GM18507 (cell line): Measurements from ENCODE around the gene SLC1A7.
A peak's percentile ranks its signal among the peaks of the same experiment; 100 is the strongest.
"Not testable (repeated sequence)": the region's sequence is repeated elsewhere in the genome, so short reads cannot be mapped to it uniquely, and the experiment has no call there.

Experiments used
- DNase-seq: peaks from one replicate; pipeline ENCODE4 v3.0.0; 2011; ENCODE audit warnings: low read depth; ENCODE audit not compliant: insufficient read length; ENCODE audit errors: extremely low spot score
- FAIRE-seq: peaks from 2 replicates; lab custom pipeline; 2011; peaks lifted over from hg19 to GRCh38; lab: Jason Lieb, UNC

SLC1A7 gene

GRCh38 chr1:53142226-53142853, at the start of gene SLC1A7:
Gene SLC1A7, minus strand, starts transcription at chr1:53142638. Its CDS starts 189 bp downstream, at chr1:53142449.
- DNase-seq (no peak), FAIRE-seq (no peak)

DNA sequence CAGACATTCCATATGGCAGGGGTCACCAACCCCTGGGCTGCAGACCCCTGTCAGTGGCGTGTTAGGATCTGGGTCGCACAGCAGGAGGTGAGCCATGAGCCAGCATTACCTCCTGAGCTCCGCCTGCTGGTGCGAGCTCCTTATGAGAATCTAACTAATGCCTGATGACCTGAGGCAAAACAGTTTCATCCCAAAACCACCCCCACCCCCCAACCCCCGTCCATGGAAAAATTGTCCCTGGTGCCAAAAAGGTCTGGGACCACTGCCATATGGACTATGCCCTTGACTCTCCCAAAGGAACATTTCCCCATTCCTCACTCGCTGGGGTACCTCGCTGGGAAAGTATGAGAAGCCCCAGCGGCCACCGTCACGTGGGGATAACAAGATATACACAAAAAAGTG, 47.8 kb upstream of the SLC1A7 start:
- DNase-seq (no peak), FAIRE-seq (no peak)

GRCh38 chr1:53189061-53189460, 46.6 kb upstream of the SLC1A7 start:
- FAIRE-seq (no peak), DNase-seq (no peak)

DNA sequence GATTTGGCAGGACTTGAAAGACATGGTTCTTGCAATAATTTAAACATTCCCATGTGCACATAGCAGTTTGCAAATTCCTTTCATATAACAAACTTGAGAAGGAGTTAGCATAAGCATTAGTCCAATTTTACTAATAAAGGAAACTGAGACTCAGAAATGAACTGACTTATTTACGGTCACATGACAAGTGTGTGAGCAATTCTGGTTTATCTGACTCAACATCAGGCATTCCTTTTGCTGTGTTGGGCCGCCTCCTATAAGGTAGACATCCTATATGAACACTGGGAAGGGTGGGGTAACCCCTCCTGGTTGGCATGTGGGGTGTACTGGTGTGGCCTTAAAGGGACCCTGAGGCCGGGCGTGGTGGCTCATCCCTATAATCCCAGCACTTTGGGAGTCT, 45.7 kb upstream of the SLC1A7 start:
- DNase-seq = no peak
- FAIRE-seq = no peak

DNA sequence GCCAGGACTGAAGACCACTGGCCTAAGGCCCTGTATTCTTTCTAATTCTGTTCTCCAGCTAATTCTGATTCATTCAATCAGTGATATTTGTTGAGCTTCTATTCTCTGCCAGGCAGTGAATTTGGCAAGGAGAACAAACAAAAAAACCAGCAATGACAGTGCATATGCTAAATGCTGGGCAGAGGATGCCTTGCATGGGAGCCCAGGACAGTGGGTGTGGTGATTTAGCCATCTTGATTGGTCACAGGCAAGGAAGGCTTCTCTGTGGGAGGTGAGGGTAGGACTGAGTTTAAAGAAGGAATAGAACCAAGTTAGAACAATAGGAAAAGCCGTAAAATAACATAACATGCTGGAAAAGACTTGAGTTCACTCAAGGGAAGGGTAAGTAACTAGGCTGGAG, 45.0 kb upstream of the SLC1A7 start:
- FAIRE-seq = no peak
- DNase-seq = no peak

- no peak for FAIRE-seq
- no peak for DNase-seq
Observed at GRCh38 chr1:53186533-53186932, 44.1 kb upstream of the SLC1A7 start.

GRCh38 chr1:53185955-53186297, 43.5 kb upstream of the SLC1A7 start:
- DNase-seq, FAIRE-seq: not testable (repeated sequence)

DNA sequence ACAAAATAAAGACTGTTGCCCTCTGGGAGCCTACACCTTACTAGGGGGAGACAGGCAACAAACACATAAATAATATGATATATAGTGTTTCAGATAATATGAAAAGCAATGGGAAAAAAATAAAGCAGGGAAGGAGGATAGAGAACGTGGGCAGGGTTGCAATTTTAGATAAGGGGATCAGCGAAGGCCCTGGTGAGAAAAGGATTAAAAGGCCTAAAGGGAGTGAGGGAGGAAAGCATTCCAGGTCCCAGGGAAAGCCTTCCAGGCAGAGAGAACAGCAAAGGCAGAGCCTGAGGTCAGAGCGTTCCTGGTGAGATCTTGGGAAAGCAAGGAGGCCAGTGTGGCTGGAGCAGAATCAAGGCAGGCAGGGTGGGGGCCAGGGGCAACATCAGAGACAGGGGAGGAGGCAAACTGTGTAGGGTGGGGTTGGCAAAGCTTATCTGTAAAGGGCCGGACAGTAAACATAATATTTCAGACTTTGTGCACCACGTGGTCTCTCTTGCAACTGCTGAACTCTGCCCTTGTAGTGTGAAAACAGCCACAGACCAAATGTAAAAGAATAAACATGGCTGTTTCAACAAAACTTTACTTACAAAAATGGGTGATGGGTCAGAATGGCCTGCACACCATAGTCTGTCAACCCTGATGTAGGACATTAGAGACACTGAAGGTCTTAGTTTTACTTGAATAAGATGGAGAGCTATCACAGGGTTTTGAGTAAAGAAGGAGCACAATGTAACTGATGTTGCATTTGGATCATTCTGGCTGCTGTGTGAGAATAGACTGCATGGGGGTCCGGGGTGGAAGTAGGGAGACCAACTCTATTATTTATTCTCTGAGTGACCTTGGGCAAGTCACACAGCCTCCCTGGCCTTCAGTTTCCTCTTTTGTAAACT, 40.9 kb upstream of the SLC1A7 start:
- DNase-seq (no peak), FAIRE-seq (no peak)

DNA sequence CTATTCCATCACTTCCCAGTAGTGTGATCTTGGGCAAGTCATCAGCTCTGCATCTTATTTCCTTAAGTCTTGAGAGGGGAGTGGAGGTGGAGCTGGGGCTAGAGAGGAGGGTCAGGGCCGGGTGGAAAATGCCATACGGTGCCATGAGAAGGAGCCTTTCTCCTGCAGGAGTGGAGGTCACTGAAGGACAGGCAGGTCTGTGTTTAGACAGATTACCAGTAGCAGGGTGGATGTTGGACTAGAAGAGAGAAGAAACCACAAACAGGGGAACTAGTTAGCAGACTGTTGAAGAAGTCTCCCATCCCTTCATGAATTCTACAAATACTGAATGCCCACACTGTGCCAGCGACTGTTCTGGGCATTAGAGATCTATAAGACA, 40.3 kb upstream of the SLC1A7 start:
- DNase-seq = no peak
- no peak for FAIRE-seq

DNA sequence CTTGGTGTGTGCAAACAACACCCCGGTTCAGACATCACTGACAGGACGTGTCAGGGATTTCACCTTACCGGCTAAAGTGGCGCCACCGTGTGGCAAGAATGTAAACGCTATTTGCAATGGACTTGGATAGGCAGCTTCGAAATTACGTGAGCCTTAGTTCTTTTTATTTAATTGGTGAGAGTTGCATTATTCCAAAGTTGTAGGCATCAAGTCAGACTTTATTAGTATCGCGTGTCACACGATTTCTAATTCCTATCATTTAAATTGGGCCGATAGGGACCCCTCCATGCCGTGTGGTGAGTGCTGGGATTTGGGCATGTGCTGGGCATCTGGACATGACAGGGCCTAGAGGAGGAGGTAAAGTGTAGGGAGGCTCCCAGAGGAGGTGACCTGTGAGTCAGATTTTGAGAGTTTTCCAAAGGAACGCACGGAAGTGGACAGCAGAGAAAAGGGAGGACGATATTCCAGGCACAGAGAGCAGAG, 39.7 kb upstream of the SLC1A7 start:
- DNase-seq (peak; percentile 45), FAIRE-seq (peak; percentile 89)

GRCh38 chr1:53180951-53181350, 38.5 kb upstream of the SLC1A7 start:
- no peak for FAIRE-seq
- no peak for DNase-seq

DNA sequence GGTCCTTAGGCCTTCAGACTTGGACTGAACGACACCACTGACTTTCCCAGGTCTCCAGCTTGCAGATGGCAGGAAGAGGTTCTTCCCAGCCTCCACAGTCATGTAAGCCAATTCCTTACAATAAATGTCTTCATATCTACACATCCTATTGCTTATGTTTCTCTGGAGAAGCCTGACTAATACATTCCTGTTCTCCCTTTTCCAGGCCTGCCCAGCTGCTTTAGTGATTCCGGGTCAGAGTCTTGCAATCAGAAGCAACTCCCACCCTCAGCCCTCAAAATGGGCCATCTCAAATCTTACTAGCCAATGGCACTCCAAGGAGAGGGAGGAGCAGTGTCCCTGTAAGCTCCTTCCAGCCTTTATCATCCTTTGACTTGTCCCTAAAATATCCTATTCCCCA, 37.8 kb upstream of the SLC1A7 start:
- no peak for DNase-seq
- no peak for FAIRE-seq

DNA sequence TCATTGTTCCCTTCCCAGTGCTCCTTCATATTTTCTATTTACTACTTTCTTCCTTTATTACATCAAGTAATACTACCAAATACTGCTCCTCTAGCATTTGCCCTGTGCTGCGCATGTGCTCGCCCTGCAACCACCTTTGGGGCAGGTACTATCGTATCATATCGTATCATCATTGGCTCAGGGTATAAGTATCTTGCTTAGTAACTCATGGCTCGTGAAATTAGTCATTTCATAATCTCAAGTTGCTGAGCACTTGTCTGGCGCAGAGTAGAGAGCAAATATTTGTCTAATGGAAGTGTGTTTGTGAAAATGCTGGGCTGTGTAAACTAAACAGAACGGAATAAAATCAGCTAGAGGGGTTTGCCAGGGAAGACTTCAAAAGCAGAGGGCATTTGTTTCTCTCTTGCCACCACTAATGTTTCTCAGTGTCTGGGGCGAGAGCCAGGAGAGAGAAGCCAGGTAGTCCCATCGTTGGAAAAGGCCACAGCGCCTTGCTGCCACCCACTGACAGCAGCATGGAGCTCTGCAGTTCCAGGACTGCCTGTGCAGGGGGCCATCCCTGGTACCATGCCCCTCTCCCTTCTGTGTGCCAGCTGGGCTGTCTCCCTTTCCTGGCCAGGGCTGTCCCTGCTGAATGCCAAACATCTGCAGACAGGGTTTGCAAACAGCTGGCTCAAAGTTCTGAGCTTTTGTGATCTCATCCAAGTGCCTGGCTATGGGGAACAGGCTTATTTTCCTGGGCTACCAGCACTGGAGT, 34.2 kb upstream of the SLC1A7 start:
- DNase-seq (no peak), FAIRE-seq (no peak)

DNA sequence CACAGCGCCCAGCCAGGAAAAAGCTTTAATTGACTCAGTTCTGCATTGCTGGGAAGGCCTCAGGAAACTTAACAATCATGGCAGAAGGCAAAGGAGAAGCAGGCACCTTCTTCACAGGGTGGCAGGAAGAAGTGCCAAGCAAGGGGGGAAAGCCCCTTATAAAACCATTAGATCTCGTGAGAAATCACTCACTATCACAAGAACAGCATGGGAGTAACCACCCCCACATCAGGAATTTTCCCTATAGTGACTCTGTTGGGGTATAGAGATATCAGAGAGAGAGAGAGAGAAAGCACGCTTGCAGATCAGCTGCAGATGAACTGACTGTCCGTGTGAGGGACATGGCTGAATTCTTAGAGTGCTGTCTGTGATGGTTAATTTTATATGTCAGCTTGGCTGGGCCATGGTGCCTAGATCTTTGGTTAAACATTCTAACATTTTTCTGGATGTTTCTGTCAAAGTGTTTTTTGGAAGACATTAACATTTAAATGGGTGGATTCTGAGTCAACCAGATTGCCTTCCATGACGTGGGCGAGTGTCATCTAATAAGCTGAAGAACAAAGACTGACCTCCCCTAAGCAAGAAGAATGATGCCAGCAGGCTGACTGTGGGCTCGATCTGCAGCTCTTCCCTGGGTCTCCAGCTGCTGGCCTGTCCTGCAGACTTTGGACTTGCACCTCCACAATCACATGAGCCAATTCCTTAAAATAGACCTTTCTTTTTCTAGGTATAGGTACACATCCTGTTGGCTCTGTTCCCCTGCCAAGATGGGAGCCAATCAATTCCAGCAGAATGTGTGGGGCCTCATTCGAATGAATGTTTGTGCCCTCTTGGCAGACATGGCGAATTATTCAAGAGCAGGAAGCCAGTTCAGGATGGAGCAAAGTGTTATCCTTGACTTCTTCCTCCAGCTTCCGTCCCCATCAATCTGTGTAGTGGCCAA, 32.8 kb upstream of the SLC1A7 start:
- FAIRE-seq (no peak), DNase-seq (no peak)

DNA sequence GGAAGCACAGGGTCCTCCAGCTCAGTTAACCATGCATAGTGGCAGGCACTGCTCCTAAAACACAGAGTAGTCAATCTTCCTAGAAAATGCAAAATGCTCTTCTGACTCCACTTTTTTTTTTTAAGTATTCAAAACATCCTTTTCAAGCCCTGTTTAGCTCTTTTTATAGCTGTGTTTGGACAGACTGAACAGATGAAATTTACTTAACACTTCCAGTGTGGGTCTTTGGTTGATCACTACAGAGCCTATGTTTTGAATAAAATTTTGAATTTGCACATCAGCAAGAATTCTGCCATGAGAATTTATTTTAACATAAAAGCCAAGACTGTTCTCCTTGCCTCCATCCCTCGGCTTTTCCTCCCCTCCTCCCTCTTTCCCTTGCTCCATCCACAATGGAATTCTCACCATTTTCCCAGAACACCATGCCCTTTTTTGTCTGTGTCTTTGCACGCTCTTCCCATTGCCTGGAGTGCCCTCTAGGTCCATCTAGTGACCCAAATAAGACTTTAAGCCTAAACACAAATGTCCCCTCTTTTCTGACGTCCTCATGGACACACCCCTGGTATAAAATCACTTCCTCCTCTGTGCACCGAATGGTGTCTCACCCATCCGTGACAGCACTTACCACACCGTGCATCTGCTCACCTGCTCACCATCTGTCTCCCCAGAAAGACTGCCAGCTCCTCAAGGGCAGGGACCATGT, 30.1 kb upstream of the SLC1A7 start:
- peak; percentile 69 for FAIRE-seq
- DNase-seq = peak; percentile 32

GRCh38 chr1:53166912-53167311, 24.5 kb upstream of the SLC1A7 start:
- FAIRE-seq (no peak), DNase-seq (no peak)

DNA sequence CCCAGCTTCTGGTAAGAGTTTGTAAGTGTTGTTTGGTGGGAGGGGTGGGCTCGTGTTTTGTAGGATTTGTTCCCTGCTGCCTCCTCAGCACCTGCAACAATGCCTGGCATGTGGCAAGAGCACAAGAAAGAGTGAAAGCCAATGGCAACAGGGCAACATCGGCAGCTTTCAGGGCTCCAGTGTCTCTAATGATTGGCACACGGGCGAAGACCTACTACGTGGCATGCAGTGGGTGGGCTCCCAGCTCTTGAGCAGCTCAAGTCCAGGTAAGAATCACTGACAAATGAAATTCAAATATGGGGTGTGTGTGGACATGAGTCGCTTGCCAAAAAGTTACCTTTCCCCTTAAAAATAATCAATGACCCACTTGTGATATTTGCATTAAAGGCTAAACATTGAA, 23.9 kb upstream of the SLC1A7 start:
- FAIRE-seq (no peak), DNase-seq (no peak)

DNA sequence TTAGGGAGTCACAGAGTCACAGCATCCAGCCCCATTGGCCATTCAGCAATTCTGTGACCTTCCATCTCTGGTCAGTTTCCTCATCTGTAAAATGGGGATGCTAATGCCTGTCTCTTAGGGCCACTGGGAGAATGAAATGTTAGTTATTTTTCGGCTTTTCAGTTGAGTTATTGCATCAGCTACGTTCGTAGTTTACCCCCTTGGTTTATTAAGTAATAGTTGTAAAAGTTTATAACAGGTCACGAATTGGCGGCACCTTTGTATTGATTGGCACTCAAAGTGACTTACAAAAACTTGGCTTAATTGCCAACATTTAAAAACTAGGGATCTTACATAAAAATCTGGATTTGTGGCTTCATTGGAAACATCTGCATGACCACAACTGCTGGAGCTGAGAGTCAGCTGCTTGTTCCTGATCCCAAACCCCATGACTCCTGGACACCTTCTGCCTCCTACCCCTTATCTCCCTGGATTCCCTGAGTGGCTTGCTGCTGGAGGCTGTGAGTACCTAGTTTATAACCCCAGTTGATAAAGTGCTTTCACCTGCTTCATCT, 23.0 kb upstream of the SLC1A7 start:
- FAIRE-seq (no peak), DNase-seq (no peak)
